Smooth muscle cell (in vitro differentiated cells): Measurements from ENCODE around the gene THRB. TPM values are rescaled to one million over a fixed set of nuclear protein-coding genes. Genes with fewer than 3 reads are reported as not detected.

ENCODE experiments used
- DNase-seq: peaks from one replicate; lab custom pipeline; 2025; ENCODE audit not compliant: unreplicated experiment; lab: John Stamatoyannopoulos, UW
- H2AFZ ChIP-seq: fragments of 200-600 bp; sonication (generic); 2 replicates; pipeline ENCODE4 v1.6.0; 2016; ENCODE audit warnings: antibody characterized with exemption, low read depth, mild to moderate bottlenecking
- H3F3A ChIP-seq: fragments of 200-600 bp; sonication (generic); 2 replicates; pipeline ENCODE4 v1.6.0; 2017; ENCODE audit warnings: antibody characterized with exemption, low read depth
- H3K27ac ChIP-seq: fragments of 200-600 bp; sonication (generic); 2 replicates; pipeline ENCODE4 v1.5.1; 2016; ENCODE audit warnings: low read depth, mild to moderate bottlenecking
- H3K27me3 ChIP-seq: fragments of 200-600 bp; sonication (generic); 2 replicates; pipeline ENCODE4 v1.6.1; 2016; ENCODE audit warnings: low read depth, mild to moderate bottlenecking
- H3K36me3 ChIP-seq: fragments of 200-600 bp; sonication (generic); 2 replicates; pipeline ENCODE4 v1.5.1; 2016; ENCODE audit warnings: low read depth
- H3K4me1 ChIP-seq: fragments of 200-600 bp; sonication (generic); 2 replicates; pipeline ENCODE4 v1.5.1; 2016; ENCODE audit warnings: low read depth
- H3K4me2 ChIP-seq: fragments of 200-600 bp; sonication (generic); 2 replicates; pipeline ENCODE4 v1.6.0; 2016; ENCODE audit warnings: mild to moderate bottlenecking
- H3K4me3 ChIP-seq: fragments of 200-600 bp; sonication (generic); 2 replicates; pipeline ENCODE4 v1.5.1; 2016; ENCODE audit warnings: mild to moderate bottlenecking
- H3K79me2 ChIP-seq: fragments of 200-600 bp; sonication (generic); 2 replicates; pipeline ENCODE4 v1.6.0; 2016; ENCODE audit warnings: low read depth, mild to moderate bottlenecking
- H3K9ac ChIP-seq: fragments of 200-600 bp; sonication (generic); 2 replicates; pipeline ENCODE4 v1.6.0; 2016; ENCODE audit warnings: low read depth
- H3K9me3 ChIP-seq: fragments of 200-600 bp; sonication (generic); replicated peaks from 2 replicates; pipeline ENCODE4 v1.5.1; 2016; ENCODE audit warnings: low read depth
- H4K20me1 ChIP-seq: fragments of 200-600 bp; sonication (generic); 2 replicates; pipeline ENCODE4 v1.6.0; 2016; ENCODE audit warnings: low read depth
- WGBS: methylation state at CpG from one replicate; pipeline ENCODE4 v1.1.7; 2016; ENCODE audit warnings: low lambda C conversion rate; 5-methylcytosine and 5-hydroxymethylcytosine counted together
- polyA plus RNA-seq: library from polyadenylated mRNA; unstranded; fragments of >200 nt; fragmentation: Nextera tagmentation; extraction: Ambion mirVana; gene quantifications from 2 replicates; pipeline ENCODE4 v1.2.1, GENCODE V29; 2016
- total RNA-seq: library from RNA; depleted of rRNA; stranded (reverse); fragments of >200 nt; gene quantifications from 2 replicates; pipeline ENCODE4 v1.2.3, GENCODE V29; 2014
- TF ChIP-seq, protein P1 (sequence below): fragments of 200-600 bp; sonication (generic); IDR thresholded peaks from 2 replicates; pipeline ENCODE4 v1.5.1; 2017; ENCODE audit warnings: borderline replicate concordance, mild to moderate bottlenecking, antibody characterized with exemption; ENCODE audit not compliant: insufficient read depth, poor library complexity, severe bottlenecking

THRB gene
- total and polyA plus RNA-seq, 2 experiments from 2014 or later: 5.6 to 43.8 TPM

DNA sequence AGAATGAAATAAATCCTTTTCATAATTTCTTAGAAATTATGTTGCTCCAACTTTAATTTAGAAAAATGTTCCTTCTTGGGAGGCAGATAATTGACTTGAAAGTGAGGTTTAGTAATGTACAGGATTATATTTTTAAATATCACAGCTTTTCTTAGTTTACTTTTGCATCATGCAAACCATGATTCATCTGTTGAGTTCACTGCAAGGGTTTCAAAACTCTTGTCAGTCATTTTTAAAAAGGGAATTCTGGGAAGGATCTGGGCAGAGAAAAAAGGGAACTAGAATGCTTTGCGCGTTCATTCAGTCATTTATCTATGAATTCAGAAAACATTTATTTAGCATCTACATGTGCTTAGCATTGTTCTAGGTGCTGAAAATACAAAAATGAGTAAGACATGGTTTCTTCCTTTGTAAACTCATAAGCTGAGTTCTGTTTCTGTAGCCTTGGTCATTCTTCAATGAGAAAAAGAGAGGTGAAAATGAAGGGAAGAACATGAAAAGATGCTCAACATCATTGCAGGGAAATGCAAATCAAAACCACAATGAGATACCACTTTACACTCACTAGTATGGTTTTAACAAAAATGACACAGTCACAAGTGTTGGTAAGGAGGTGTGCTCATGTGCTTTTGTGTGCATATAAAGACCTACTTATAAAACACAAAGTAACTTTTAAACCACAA lies 340.5 kb downstream of the THRB start:
- Histone ChIP-seq H3K27ac (peak overlapping the region; percentile 71), H3K36me3 (no peaks in the 10 kb centered on the region), H4K20me1 (no peaks in the 10 kb centered on the region), H3K27me3 (no peaks in the 10 kb centered on the region), H3K9me3 (no peaks in the 10 kb centered on the region), H3K4me1 (no peaks in the 10 kb centered on the region), H2AFZ (no peak overlapping the region), H3K4me2 (peak overlapping the region; percentile 38), H3F3A (peaks cover 4% of the 10 kb centered on the region), H3K4me3 (no peak overlapping the region), H3K79me2 (no peaks in the 10 kb centered on the region), H3K9ac (no peak overlapping the region)
- no peak for DNase-seq
- TF ChIP-seq, protein P1, sequence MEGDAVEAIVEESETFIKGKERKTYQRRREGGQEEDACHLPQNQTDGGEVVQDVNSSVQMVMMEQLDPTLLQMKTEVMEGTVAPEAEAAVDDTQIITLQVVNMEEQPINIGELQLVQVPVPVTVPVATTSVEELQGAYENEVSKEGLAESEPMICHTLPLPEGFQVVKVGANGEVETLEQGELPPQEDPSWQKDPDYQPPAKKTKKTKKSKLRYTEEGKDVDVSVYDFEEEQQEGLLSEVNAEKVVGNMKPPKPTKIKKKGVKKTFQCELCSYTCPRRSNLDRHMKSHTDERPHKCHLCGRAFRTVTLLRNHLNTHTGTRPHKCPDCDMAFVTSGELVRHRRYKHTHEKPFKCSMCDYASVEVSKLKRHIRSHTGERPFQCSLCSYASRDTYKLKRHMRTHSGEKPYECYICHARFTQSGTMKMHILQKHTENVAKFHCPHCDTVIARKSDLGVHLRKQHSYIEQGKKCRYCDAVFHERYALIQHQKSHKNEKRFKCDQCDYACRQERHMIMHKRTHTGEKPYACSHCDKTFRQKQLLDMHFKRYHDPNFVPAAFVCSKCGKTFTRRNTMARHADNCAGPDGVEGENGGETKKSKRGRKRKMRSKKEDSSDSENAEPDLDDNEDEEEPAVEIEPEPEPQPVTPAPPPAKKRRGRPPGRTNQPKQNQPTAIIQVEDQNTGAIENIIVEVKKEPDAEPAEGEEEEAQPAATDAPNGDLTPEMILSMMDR: no peak
- WGBS: 96% methylated on average over 2 of the region's 2 CpGs

GRCh38 chr3:24151594-24151993 lies 343.1 kb downstream of the THRB start:
- no peaks in the 10 kb centered on the region for H3K9me3 ChIP-seq
- H2AFZ ChIP-seq: no peak overlapping the region
- no peaks in the 10 kb centered on the region for H3K27me3 ChIP-seq
- 75% methylated on average over 3 of the region's 3 CpGs for WGBS
- H4K20me1 ChIP-seq: no peaks in the 10 kb centered on the region
- peak overlapping the region; percentile 21 for H3K4me2 ChIP-seq
- H3K79me2 ChIP-seq: no peaks in the 10 kb centered on the region
- no peaks in the 10 kb centered on the region for H3K36me3 ChIP-seq
- TF ChIP-seq, protein P1: no peak
- no peak overlapping the region for H3K4me3 ChIP-seq
- H3K27ac ChIP-seq: peak overlapping the region; percentile 71
- peaks cover 8% of the 10 kb centered on the region for H3F3A ChIP-seq
- no peaks in the 10 kb centered on the region for H3K4me1 ChIP-seq
- DNase-seq: no peak
- H3K9ac ChIP-seq: no peak overlapping the region

DNA sequence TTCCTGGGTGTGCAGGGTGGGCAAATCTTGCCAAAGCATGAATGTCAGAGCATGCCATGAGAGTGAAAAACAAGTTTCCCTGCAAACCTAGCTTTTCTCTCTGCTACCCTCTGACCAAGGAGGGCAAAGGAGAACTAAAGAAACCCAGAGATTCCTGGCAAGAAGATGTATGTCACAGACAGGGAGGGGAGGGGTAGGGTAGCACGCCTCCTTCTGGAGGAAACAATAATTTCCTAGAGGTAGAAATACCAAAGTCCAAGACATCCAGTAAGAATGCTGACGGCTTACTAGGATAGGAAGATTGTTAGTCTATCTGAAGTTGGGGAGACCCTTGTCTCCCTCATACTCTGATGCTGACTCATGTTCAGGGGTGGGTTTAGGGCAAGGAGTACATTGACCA lies 345.6 kb downstream of the THRB start:
- peaks cover 11% of the 10 kb centered on the region for H3K4me1 ChIP-seq
- H3K9me3 ChIP-seq: no peaks in the 10 kb centered on the region
- TF ChIP-seq, protein P1: peak; percentile 2
- no peaks in the 10 kb centered on the region for H3K79me2 ChIP-seq
- H3K36me3 ChIP-seq: no peaks in the 10 kb centered on the region
- H3K9ac ChIP-seq: no peak overlapping the region
- no peak overlapping the region for H3K4me2 ChIP-seq
- no peaks in the 10 kb centered on the region for H4K20me1 ChIP-seq
- no peak for DNase-seq
- no peaks in the 10 kb centered on the region for H3K27me3 ChIP-seq
- 63% methylated on average over 2 of the region's 2 CpGs for WGBS
- no peak overlapping the region for H3K27ac ChIP-seq
- H2AFZ ChIP-seq: no peak overlapping the region
- H3K4me3 ChIP-seq: no peak overlapping the region
- peaks cover 11% of the 10 kb centered on the region for H3F3A ChIP-seq
